Measurements from ENCODE around the gene NAV2. TPM values are rescaled to one million over a fixed set of nuclear protein-coding genes. Genes with fewer than 3 reads are reported as not detected.

NAV2 gene
- total and polyA plus RNA-seq, 9 donors, result 25.7 to 70.6 (median 46.1) TPM

DNA sequence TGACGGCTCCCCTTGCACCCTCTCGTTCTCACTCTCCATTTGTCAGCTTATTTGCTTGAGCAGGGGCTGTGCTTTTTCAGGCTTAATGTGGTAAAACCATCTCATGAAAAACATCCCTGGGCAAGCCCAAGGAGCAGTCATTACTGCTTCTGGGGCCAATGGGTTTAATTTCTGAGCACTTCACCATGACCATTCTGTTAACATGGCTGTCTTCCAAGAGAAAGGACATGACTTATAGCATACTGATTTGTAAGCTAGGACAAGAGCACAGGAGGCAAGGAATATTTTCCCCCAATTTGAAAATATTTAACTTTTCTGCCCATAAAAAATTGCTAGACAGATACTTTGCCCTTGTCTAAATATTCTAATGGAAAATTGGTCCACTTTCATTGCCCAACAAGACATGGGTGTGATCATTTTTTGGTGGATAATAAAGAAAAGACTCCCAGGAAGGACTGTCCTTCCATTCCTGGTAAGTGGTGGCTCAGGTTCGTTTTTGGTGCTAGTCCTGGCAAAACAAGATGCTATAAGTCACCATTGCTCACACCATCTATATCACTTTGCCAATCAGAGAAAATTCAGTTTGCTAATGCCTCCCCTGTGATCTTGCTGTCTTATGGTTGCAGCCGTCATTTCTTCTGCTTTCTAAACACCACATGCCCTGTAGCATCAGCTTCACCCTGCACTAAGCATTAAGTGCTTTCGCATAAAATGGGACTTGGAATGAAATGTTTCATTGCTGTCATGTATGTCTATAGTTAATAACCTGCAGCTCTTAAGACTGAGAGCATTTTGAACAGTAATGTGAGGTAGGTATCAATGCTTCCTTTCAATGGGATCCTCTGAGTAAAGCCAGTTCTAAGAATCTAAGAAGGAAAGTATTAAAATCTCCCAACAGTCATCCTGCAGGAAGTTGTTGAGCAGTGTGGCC is 339.1 kb downstream of the NAV2 start:
- 79% methylated on average over 2 of the region's 5 CpGs for WGBS (ENCODE audit: insufficient coverage)
- DNase-seq, result no peak
- Histone ChIP-seq H3K4me3 (ENCODE audit: low read length) (no peak overlapping the region), H3K4me1 (ENCODE audit: control insufficient read depth, insufficient read depth, low read length) (peaks cover 15% of the 10 kb centered on the region), H3K27me3 (ENCODE audit: control insufficient read depth, insufficient read depth, low read length) (no peaks in the 10 kb centered on the region), H3K36me3 (ENCODE audit: control insufficient read depth, insufficient read depth, low read length) (peaks cover 24% of the 10 kb centered on the region), H3K27ac (ENCODE audit: low read length) (no peak overlapping the region), H3K9me3 (replicated peaks; ENCODE audit: control insufficient read depth, low read depth, low read length) (no peaks in the 10 kb centered on the region)

- DNase-seq, result no peak
- H3K27me3 ChIP-seq (ENCODE audit: control insufficient read depth, insufficient read depth, low read length), result no peaks in the 10 kb centered on the region
- H3K4me1 ChIP-seq (ENCODE audit: control insufficient read depth, insufficient read depth, low read length), result peaks cover 13% of the 10 kb centered on the region
- H3K36me3 ChIP-seq (ENCODE audit: control insufficient read depth, insufficient read depth, low read length), result peaks cover 31% of the 10 kb centered on the region
- no peak overlapping the region for H3K27ac ChIP-seq (ENCODE audit: low read length)
- no peaks in the 10 kb centered on the region for H3K9me3 ChIP-seq (replicated peaks; ENCODE audit: control insufficient read depth, low read depth, low read length)
- 93% methylated on average over 2 of the region's 4 CpGs for WGBS (ENCODE audit: insufficient coverage)
- H3K4me3 ChIP-seq (ENCODE audit: low read length), result no peak overlapping the region
Observed at GRCh38 chr11:20053572-20053971, 340.9 kb downstream of the NAV2 start.

GRCh38 chr11:20054584-20054983 is 341.9 kb downstream of the NAV2 start:
- WGBS (ENCODE audit: insufficient coverage), result no CpG with 5 or more reads among the region's 1 CpG
- H3K4me3 ChIP-seq (ENCODE audit: low read length), result no peak overlapping the region
- H3K27me3 ChIP-seq (ENCODE audit: control insufficient read depth, insufficient read depth, low read length), result no peaks in the 10 kb centered on the region
- H3K4me1 ChIP-seq (ENCODE audit: control insufficient read depth, insufficient read depth, low read length), result peaks cover 8% of the 10 kb centered on the region
- H3K9me3 ChIP-seq (replicated peaks; ENCODE audit: control insufficient read depth, low read depth, low read length), result no peaks in the 10 kb centered on the region
- DNase-seq, result no peak
- H3K27ac ChIP-seq (ENCODE audit: low read length), result no peak overlapping the region
- peaks cover 31% of the 10 kb centered on the region for H3K36me3 ChIP-seq (ENCODE audit: control insufficient read depth, insufficient read depth, low read length)

GRCh38 chr11:20055312-20055711 is 342.7 kb downstream of the NAV2 start:
- peak; percentile 31 for DNase-seq
- Histone ChIP-seq H3K4me1 (ENCODE audit: control insufficient read depth, insufficient read depth, low read length) (peaks cover 8% of the 10 kb centered on the region), H3K27me3 (ENCODE audit: control insufficient read depth, insufficient read depth, low read length) (no peaks in the 10 kb centered on the region), H3K36me3 (ENCODE audit: control insufficient read depth, insufficient read depth, low read length) (peaks cover 32% of the 10 kb centered on the region), H3K27ac (ENCODE audit: low read length) (no peak overlapping the region), H3K4me3 (ENCODE audit: low read length) (no peak overlapping the region), H3K9me3 (replicated peaks; ENCODE audit: control insufficient read depth, low read depth, low read length) (no peaks in the 10 kb centered on the region)
- WGBS (ENCODE audit: insufficient coverage), result 20% methylated on average over 1 of the region's 2 CpGs

DNA sequence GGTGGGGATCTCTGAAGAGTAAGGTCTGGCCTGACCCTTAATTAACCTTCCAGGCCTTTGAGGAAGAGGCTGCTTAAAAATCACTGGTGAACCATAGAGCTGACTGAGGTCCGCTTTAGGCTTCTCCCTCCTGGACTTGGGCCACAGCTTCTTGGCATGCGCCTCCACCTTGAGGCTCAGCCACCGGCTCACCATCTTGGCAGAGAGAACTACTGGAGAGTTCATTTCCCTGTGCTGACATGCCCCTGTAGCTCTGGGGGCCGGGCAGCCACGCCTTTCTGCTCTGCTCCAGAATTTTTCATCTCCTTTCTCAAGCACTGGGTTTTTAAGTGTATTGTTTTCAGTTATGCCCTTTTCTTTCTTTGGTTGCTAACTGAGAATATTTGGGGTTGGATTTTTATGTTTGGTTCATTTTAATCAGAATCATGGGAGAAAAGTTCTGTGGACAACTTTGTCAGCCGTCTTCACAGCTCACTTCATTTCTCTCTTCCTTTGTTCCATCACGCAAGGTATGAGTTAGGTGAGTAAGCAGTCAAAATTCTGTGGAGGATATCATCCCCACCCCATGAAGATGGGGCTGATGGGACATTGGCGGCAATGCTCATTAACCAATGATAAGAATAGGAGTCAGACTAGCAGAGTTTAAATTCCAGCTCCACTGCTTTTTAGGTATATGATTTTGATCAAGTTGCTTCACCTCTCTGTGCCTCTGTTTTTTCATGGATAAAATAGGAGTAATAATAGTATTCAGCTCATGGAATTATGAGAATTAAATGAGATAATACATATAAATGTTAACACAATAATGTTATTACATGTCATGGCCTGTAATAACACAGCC is 343.7 kb downstream of the NAV2 start:
- DNase-seq, result peak; percentile 28
- peaks cover 8% of the 10 kb centered on the region for H3K4me1 ChIP-seq (ENCODE audit: control insufficient read depth, insufficient read depth, low read length)
- H3K36me3 ChIP-seq (ENCODE audit: control insufficient read depth, insufficient read depth, low read length), result peaks cover 39% of the 10 kb centered on the region
- no peak overlapping the region for H3K4me3 ChIP-seq (ENCODE audit: low read length)
- 31% methylated on average over 3 of the region's 8 CpGs for WGBS (ENCODE audit: insufficient coverage)
- no peak overlapping the region for H3K27ac ChIP-seq (ENCODE audit: low read length)
- H3K27me3 ChIP-seq (ENCODE audit: control insufficient read depth, insufficient read depth, low read length), result no peaks in the 10 kb centered on the region
- no peaks in the 10 kb centered on the region for H3K9me3 ChIP-seq (replicated peaks; ENCODE audit: control insufficient read depth, low read depth, low read length)

DNA sequence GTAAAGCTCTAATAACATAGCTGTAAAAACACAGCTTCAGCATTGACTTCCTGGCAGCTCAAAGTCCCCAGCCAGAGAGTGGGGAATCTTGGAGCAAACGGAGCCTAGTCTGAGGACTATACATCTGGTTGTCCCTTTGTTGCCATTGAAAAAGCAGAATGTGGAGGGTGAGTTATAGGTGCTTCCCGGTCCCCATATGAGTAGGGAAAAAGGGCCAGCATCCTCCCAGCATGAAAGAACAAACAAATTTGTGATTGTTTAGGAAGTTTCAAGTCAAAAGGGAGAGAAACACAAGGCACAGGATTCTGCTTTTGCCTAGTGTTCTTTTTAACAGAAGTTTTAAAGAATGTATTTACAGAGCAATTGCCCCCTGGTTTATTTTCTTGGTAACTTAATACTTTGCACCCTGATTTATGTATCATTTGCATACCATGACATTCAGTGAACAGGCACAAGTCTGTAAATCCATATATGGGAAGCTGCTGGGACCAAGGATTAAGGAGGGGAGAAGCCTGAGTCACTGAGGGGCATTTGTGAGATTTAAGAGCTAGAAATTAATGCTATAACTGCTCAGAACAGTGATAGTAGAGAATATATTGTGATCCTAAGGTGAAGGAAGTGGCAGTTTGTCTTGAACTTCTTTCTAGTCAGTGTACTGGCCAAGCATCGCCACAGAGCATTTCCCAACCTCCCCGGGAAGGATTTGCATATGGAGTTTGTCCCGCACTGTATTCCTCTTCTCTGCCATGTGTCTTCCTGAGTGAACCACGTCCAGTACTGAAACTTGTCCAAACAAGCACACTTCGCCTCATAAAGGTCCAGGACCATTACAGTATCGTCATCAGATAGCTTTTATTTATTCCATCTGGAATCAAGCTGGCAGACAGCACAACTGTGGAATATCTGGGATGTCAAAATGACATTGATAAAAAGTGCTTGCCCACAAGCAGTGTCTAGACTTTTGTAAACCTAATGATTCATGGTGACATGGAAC is 344.6 kb downstream of the NAV2 start:
- Histone ChIP-seq H3K36me3 (ENCODE audit: control insufficient read depth, insufficient read depth, low read length) (peaks cover 39% of the 10 kb centered on the region), H3K4me3 (ENCODE audit: low read length) (no peak overlapping the region), H3K9me3 (replicated peaks; ENCODE audit: control insufficient read depth, low read depth, low read length) (no peaks in the 10 kb centered on the region), H3K4me1 (ENCODE audit: control insufficient read depth, insufficient read depth, low read length) (peaks cover 8% of the 10 kb centered on the region), H3K27me3 (ENCODE audit: control insufficient read depth, insufficient read depth, low read length) (no peaks in the 10 kb centered on the region), H3K27ac (ENCODE audit: low read length) (no peak overlapping the region)
- WGBS (ENCODE audit: insufficient coverage), result 36% methylated on average over 5 of the region's 8 CpGs
- DNase-seq, result peak; percentile 22

DNA sequence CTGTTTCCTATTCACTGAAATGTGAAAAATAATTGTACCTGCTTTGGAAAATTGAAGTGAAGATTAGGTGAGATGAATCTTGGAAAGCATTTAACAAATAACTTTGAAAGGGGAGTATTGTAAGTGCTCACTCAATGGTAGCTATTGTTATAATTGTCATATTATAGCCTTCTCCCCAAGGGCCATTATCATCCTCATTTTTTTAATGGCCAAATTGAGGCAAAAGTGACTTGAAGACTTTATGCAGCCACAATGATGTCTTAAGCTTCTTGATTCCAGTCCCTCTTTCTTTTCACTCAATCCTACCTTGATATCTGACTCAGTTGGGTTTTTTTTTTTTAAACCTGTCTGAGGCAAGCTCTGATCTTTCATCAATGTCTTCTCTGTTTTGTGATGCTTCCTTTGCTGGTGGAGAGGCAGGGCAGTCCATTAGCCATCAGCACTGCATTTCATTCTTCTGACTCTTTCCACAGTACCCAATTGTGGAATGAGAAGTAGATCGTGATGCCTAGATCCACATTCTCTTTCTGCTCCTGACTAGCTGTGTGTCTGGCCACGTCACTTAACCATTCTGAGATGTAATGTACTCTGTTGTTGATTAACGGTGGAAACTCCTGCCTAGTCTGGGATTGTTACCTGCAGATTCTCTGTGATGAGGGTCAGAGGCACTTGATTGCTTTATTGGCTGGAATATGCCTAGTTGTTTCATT is 346.3 kb downstream of the NAV2 start:
- Histone ChIP-seq H3K4me1 (ENCODE audit: control insufficient read depth, insufficient read depth, low read length) (peaks cover 8% of the 10 kb centered on the region), H3K27ac (ENCODE audit: low read length) (no peak overlapping the region), H3K36me3 (ENCODE audit: control insufficient read depth, insufficient read depth, low read length) (peaks cover 41% of the 10 kb centered on the region), H3K27me3 (ENCODE audit: control insufficient read depth, insufficient read depth, low read length) (no peaks in the 10 kb centered on the region), H3K4me3 (ENCODE audit: low read length) (no peak overlapping the region), H3K9me3 (replicated peaks; ENCODE audit: control insufficient read depth, low read depth, low read length) (no peaks in the 10 kb centered on the region)
- WGBS (ENCODE audit: insufficient coverage), result 80% methylated on average over 1 of the region's 3 CpGs
- DNase-seq, result no peak

DNA sequence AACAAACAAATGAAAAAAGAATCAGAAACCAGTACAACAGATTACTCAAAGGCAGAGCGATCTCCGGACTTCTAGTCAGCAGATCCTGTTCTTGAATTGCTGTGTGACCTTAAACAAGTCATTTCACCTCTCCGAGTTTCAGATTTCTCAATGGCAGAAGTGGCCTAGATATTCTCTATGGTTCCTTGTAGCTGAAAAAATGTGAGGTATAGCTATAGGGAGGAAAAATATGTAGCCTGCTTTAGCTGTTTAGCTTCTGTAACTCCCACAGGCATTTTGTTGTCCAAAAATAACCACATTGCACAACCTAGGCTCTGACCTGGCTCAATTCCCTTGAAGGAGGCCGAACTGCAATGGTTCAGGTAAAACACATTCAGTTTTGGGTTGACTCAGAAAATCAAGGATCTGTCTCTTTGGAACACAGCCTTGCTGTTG is 347.0 kb downstream of the NAV2 start:
- whole genome bisulfite sequencing (ENCODE audit: insufficient coverage), result 83% methylated on average over 2 of the region's 4 CpGs

GRCh38 chr11:20060181-20060580 is 347.5 kb downstream of the NAV2 start:
- WGBS (ENCODE audit: insufficient coverage), result 58% methylated on average over 2 of the region's 3 CpGs
- Histone ChIP-seq H3K27ac (ENCODE audit: low read length) (no peak overlapping the region), H3K4me1 (ENCODE audit: control insufficient read depth, insufficient read depth, low read length) (peaks cover 8% of the 10 kb centered on the region), H3K27me3 (ENCODE audit: control insufficient read depth, insufficient read depth, low read length) (no peaks in the 10 kb centered on the region), H3K36me3 (ENCODE audit: control insufficient read depth, insufficient read depth, low read length) (peaks cover 46% of the 10 kb centered on the region), H3K9me3 (replicated peaks; ENCODE audit: control insufficient read depth, low read depth, low read length) (no peaks in the 10 kb centered on the region), H3K4me3 (ENCODE audit: low read length) (no peak overlapping the region)
- no peak for DNase-seq

More for the DNA sequence above, 347.0 kb downstream of the NAV2 start:
- Histone ChIP-seq H3K4me1 (ENCODE audit: control insufficient read depth, insufficient read depth, low read length) (peaks cover 8% of the 10 kb centered on the region), H3K27me3 (ENCODE audit: control insufficient read depth, insufficient read depth, low read length) (no peaks in the 10 kb centered on the region), H3K36me3 (ENCODE audit: control insufficient read depth, insufficient read depth, low read length) (peaks cover 47% of the 10 kb centered on the region), H3K9me3 (replicated peaks; ENCODE audit: control insufficient read depth, low read depth, low read length) (no peaks in the 10 kb centered on the region), H3K4me3 (ENCODE audit: low read length) (no peak overlapping the region), H3K27ac (ENCODE audit: low read length) (no peak overlapping the region)
- DNase-seq, result no peak
